ENCODE data around the gene ZNF536. TPM values are rescaled to one million over a fixed set of nuclear protein-coding genes. Genes with fewer than 3 reads are reported as not detected.

Gene ZNF536
- total and polyA plus RNA-seq, 2 donors from 2014 or later, result 0.19 to 0.25 TPM

DNA sequence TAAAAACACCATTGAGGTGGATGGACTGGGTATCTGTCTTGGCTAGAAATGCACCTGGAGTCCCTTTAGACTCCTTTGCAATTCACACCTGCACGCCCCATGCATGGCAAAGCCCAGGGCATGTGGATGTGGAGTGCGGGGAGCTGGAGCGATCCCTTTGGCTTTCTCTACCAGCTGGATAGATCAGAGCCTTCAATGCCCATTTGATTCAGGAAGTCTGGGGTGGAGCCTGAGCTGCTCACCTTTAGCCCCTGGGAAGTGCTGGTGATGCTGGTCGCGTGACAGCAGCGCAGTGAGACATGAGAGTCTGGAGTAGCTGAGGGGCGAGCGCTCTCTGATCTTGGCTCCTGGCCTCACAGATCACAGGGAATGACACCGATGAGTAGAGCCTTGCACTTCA, 4.8 kb upstream of the ZNF536 start:
- Histone ChIP-seq H3K4me3 (ENCODE audit: low read length in 3 of 3) (no peak overlapping the region), H3K27me3 (ENCODE audit: control insufficient read depth, insufficient read depth, low read length) (peaks cover 2% of the 10 kb centered on the region)

DNA sequence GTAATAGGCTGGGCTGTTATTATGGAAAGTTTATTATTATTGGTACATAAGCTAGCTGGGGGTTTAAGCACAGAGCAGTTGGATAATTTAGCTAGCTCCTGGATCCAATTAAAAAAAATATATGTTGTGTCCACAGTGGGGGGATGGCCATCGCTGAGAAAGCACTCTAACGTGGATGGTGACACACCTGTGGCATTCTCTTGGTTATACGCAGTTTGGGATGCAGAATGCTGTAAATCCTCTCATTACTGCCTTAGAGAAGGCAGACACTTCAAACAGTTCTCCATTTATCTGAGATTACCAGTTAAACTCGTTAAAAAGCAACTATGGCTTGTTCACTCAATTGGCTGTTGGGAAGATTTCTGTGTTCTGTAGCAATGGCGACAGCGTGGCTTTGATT, 2.4 kb upstream of the ZNF536 start:
- Histone ChIP-seq H3K9ac (ENCODE audit: low read length in 3 of 3) (no peak overlapping the region), H3K9me3 (ENCODE audit: control insufficient read depth in 2 of 3, insufficient read depth in 1 of 3, low read length in 3 of 3) (no peaks in the 10 kb centered on the region), H3K4me3 (ENCODE audit: low read length in 3 of 3) (no peak overlapping the region), H3K27ac (ENCODE audit: low read depth in 2 of 2, low read length in 2 of 2) (no peak overlapping the region), H3K27me3 (ENCODE audit: control insufficient read depth, insufficient read depth, low read length) (peaks cover 16% of the 10 kb centered on the region), H3K4me1 (ENCODE audit: control insufficient read depth in 2 of 3, insufficient read depth in 2 of 3, low read depth in 1 of 3, low read length in 3 of 3) (no peaks in the 10 kb centered on the region), H3K36me3 (ENCODE audit: control insufficient read depth in 2 of 3, insufficient read depth in 3 of 3, low read length in 3 of 3) (no peaks in the 10 kb centered on the region)
- TF ChIP-seq, protein P1, sequence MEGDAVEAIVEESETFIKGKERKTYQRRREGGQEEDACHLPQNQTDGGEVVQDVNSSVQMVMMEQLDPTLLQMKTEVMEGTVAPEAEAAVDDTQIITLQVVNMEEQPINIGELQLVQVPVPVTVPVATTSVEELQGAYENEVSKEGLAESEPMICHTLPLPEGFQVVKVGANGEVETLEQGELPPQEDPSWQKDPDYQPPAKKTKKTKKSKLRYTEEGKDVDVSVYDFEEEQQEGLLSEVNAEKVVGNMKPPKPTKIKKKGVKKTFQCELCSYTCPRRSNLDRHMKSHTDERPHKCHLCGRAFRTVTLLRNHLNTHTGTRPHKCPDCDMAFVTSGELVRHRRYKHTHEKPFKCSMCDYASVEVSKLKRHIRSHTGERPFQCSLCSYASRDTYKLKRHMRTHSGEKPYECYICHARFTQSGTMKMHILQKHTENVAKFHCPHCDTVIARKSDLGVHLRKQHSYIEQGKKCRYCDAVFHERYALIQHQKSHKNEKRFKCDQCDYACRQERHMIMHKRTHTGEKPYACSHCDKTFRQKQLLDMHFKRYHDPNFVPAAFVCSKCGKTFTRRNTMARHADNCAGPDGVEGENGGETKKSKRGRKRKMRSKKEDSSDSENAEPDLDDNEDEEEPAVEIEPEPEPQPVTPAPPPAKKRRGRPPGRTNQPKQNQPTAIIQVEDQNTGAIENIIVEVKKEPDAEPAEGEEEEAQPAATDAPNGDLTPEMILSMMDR (IDR thresholded peaks at IDR 0.05; ENCODE audit: borderline replicate concordance, extremely low read depth, insufficient read depth), result no peak
- DNase-seq, result no peak
- intact Hi-C loops (cut with DNase I), result no loop called here
- FAIRE-seq, result no peak

More for the DNA sequence above, 4.8 kb upstream of the ZNF536 start:
- H3K9ac ChIP-seq (ENCODE audit: low read length in 3 of 3), result no peak overlapping the region
- no peaks in the 10 kb centered on the region for H3K9me3 ChIP-seq (ENCODE audit: control insufficient read depth in 2 of 3, insufficient read depth in 1 of 3, low read length in 3 of 3)
- intact Hi-C loops (cut with DNase I), result no loop called here
- no peaks in the 10 kb centered on the region for H3K36me3 ChIP-seq (ENCODE audit: control insufficient read depth in 2 of 3, insufficient read depth in 3 of 3, low read length in 3 of 3)
- FAIRE-seq, result no peak
- TF ChIP-seq, protein P1 (IDR thresholded peaks at IDR 0.05; ENCODE audit: borderline replicate concordance, extremely low read depth, insufficient read depth), result no peak
- DNase-seq, result no peak
- H3K4me1 ChIP-seq (ENCODE audit: control insufficient read depth in 2 of 3, insufficient read depth in 2 of 3, low read depth in 1 of 3, low read length in 3 of 3), result no peaks in the 10 kb centered on the region
- H3K27ac ChIP-seq (ENCODE audit: low read depth in 2 of 2, low read length in 2 of 2), result no peak overlapping the region

DNA sequence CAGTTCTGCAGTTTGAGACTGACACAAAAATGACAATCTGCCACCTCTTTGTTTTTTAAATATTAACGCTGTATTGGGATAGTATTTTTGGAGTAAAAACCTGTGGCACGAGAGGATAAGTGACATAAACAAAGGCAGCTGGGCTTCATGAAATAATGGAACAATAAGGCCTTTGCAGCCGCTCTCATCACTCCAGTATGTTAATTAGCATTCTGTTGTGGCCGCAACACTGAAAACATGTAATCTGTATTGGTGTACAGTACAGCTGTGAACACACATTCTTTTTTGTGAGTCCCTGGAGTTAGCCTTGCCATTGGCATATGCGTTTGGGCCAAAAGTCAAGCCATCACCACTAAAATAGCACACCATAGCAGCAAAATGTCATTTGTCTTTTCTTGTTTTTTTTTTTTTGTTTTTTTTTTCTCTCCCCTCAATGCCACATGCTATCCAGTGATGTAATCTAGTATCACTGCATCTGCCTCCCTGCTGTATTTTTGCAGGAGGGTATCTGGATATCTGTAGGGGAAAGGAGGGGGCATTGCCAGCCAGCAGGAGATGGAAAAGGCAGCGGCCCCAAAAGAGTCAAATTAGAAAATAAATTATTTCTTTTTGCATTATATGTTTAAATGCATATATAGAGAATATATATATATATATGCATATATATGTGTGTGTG, 885 bp upstream of the ZNF536 start:
- Histone ChIP-seq H3K4me3 (ENCODE audit: low read length in 3 of 3) (no peak overlapping the region), H3K36me3 (ENCODE audit: control insufficient read depth in 2 of 3, insufficient read depth in 3 of 3, low read length in 3 of 3) (no peaks in the 10 kb centered on the region), H3K27ac (ENCODE audit: low read depth in 2 of 2, low read length in 2 of 2) (no peak overlapping the region), H3K27me3 (ENCODE audit: control insufficient read depth, insufficient read depth, low read length) (peaks cover 21% of the 10 kb centered on the region), H3K9ac (ENCODE audit: low read length in 3 of 3) (no peak overlapping the region), H3K9me3 (ENCODE audit: control insufficient read depth in 2 of 3, insufficient read depth in 1 of 3, low read length in 3 of 3) (no peaks in the 10 kb centered on the region), H3K4me1 (ENCODE audit: control insufficient read depth in 2 of 3, insufficient read depth in 2 of 3, low read depth in 1 of 3, low read length in 3 of 3) (no peaks in the 10 kb centered on the region)
- intact Hi-C loops (cut with DNase I), result no loop called here
- no peak for FAIRE-seq
- peak in 1 of 5 donors; percentile 4 for DNase-seq
- TF ChIP-seq, protein P1 (IDR thresholded peaks at IDR 0.05; ENCODE audit: borderline replicate concordance, extremely low read depth, insufficient read depth), result no peak

DNA sequence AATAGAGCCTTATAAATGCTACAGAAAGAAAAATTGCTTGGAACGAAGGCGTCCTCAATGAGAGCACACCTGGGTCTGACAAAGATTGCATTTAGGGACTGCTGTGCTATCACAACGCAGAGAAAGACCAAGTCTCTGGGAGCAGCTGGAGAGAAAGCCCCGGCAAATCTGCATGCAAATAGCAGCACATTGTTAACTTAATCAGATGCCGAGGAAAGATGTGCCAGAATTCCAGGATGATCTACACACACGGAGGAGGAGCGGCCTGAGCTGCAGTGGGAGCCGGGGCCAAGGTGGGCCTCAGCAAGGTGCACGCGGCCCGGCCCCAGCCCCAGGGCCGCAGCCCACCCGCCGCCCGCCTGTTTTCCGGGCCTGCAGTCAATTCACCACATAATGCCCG, 1.4 kb downstream of the ZNF536 start:
- H3K4me3 ChIP-seq (ENCODE audit: low read length in 3 of 3), result no peak overlapping the region
- H3K4me1 ChIP-seq (ENCODE audit: control insufficient read depth in 2 of 3, insufficient read depth in 2 of 3, low read depth in 1 of 3, low read length in 3 of 3), result no peaks in the 10 kb centered on the region
- no peaks in the 10 kb centered on the region for H3K36me3 ChIP-seq (ENCODE audit: control insufficient read depth in 2 of 3, insufficient read depth in 3 of 3, low read length in 3 of 3)
- DNase-seq (peak in 1 of 5 donors; percentile 27), FAIRE-seq (no peak)
- no peaks in the 10 kb centered on the region for H3K9me3 ChIP-seq (ENCODE audit: control insufficient read depth in 2 of 3, insufficient read depth in 1 of 3, low read length in 3 of 3)
- TF ChIP-seq, protein P1 (IDR thresholded peaks at IDR 0.05; ENCODE audit: borderline replicate concordance, extremely low read depth, insufficient read depth), result no peak
- H3K27ac ChIP-seq (ENCODE audit: low read depth in 2 of 2, low read length in 2 of 2), result no peak overlapping the region
- peaks cover 21% of the 10 kb centered on the region for H3K27me3 ChIP-seq (ENCODE audit: control insufficient read depth, insufficient read depth, low read length)
- H3K9ac ChIP-seq (ENCODE audit: low read length in 3 of 3), result no peak overlapping the region
- intact Hi-C loops (cut with DNase I), result no loop called here
